Thyroid gland (tissue), 4 donors: ENCODE data around the gene ZNF474. TPM values are rescaled to one million over a fixed set of nuclear protein-coding genes. Genes with fewer than 3 reads are reported as not detected.

Experiments
- DNase-seq, 2 donors: peaks; one replicate each; pipeline ENCODE4 v3.0.0-alpha.2; 2019
- H3K27ac ChIP-seq, 3 donors: fragments of 200-600 bp; sonication (generic); 1 replicate in 2 of 3; 2 replicates in 1 of 3; pipeline ENCODE4 v1.5.1; 2016 to 2019; ENCODE audit warnings: mild to moderate bottlenecking in 1 of 3, moderate library complexity in 1 of 3
- H3K27me3 ChIP-seq: fragments of 200-600 bp; sonication (generic); one replicate; pipeline ENCODE4 v1.5.1; 2019
- H3K36me3 ChIP-seq, 2 donors: fragments of 200-600 bp; sonication (generic); one replicate each; pipeline ENCODE4 v1.5.1; 2016 to 2019
- H3K4me1 ChIP-seq, 2 donors: fragments of 200-600 bp; sonication (generic); one replicate each; pipeline ENCODE4 v1.5.1; 2017 to 2019
- H3K4me3 ChIP-seq, 3 donors: fragments of 200-600 bp; sonication (generic); replicated peaks in 1 of 3; 1 replicate in 2 of 3; 2 replicates in 1 of 3; pipeline ENCODE4 v1.5.1; 2016; ENCODE audit warnings: mild to moderate bottlenecking in 1 of 3
- H3K9me3 ChIP-seq: fragments of 200-600 bp; sonication (generic); one replicate; pipeline ENCODE4 v1.5.1; 2017
- POLR2A ChIP-seq, 2 donors: fragments of 450-650 bp; IDR thresholded peaks; one replicate each; pipeline ENCODE4 v1.6.1; 2017; ENCODE audit warnings: antibody characterized with exemption in 2 of 2, mild to moderate bottlenecking in 2 of 2, moderate library complexity in 1 of 2
- WGBS, 2 donors: methylation state at CpG; one replicate each; pipeline ENCODE4 v1.1.5; 2017; 5-methylcytosine and 5-hydroxymethylcytosine counted together
- intact Hi-C: fragments of 100-400 bp; cut with DNase I; formaldehyde crosslinking; loops from one replicate; pipeline ENCODE4 v1.15.1; 2023
- total RNA-seq, 4 donors: library from RNA; depleted of rRNA; stranded (reverse); fragments of >200 nt; gene quantifications; one replicate each; pipeline ENCODE4 v1.2.3, GENCODE V29; 2016
- TF ChIP-seq, protein P1 (sequence below), 6 experiments: fragments of 200-600 bp in 3 of 6; fragments of 450-650 bp in 3 of 6; sonication (generic) in 3 of 6; IDR thresholded peaks; one replicate each; pipeline ENCODE4 v1.5.1; 2016 to 2019; ENCODE audit warnings: antibody characterized with exemption in 6 of 6, mild to moderate bottlenecking in 2 of 6, inconsistent platforms in 1 of 6, moderate library complexity in 1 of 6

ZNF474 gene
- 1 to 10 TPM in 1 of 4 donors, under 1 TPM in 2, not detected in 1; 0.33 to 1.5 (median 0.54) TPM for total RNA-seq

DNA sequence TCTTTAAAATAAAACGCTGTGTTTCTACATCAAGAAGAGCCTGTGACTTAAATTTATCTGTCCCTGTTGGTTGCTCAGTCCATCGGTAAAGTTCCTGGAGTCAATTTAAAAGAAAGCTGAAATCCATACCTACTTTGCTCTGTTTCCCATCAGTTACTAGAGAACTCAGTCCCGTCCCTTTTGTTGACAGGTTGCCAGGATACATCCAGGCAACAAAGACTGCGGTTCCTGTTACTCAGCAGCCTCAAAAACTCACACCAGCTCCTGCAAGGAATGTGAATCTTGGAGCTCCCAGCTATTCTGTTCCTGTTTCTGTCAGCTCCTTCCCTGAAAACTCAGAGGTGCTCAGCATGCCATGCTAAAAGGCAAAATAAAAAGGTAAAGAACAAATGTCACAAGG, at the start of gene ZNF474:
ZNF474 (plus strand) TSS at position 241 of the 400 bp plus-strand sequence. CDS start 22,445 bp downstream, outside the sequence.
- intact Hi-C loops, result no loop called here
- Histone ChIP-seq H3K27me3 (no peaks in the 10 kb centered on the region), H3K36me3 (no peaks in the 10 kb centered on the region), H3K4me3 (no peak within 1 kb of the TSS), H3K4me1 (no peaks in the 10 kb centered on the region), H3K9me3 (no peaks in the 10 kb centered on the region), H3K27ac (no peak within 1 kb of the TSS)
- no peak for TF ChIP-seq POLR2A (IDR thresholded peaks at IDR 0.05)
- TF ChIP-seq, protein P1, sequence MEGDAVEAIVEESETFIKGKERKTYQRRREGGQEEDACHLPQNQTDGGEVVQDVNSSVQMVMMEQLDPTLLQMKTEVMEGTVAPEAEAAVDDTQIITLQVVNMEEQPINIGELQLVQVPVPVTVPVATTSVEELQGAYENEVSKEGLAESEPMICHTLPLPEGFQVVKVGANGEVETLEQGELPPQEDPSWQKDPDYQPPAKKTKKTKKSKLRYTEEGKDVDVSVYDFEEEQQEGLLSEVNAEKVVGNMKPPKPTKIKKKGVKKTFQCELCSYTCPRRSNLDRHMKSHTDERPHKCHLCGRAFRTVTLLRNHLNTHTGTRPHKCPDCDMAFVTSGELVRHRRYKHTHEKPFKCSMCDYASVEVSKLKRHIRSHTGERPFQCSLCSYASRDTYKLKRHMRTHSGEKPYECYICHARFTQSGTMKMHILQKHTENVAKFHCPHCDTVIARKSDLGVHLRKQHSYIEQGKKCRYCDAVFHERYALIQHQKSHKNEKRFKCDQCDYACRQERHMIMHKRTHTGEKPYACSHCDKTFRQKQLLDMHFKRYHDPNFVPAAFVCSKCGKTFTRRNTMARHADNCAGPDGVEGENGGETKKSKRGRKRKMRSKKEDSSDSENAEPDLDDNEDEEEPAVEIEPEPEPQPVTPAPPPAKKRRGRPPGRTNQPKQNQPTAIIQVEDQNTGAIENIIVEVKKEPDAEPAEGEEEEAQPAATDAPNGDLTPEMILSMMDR (IDR thresholded peaks at IDR 0.05), result no peak
- 32 to 33% methylated on average over 4 of the region's 4 CpGs for WGBS, 2 donors
- DNase-seq, result peak; percentile 44 to 45

DNA sequence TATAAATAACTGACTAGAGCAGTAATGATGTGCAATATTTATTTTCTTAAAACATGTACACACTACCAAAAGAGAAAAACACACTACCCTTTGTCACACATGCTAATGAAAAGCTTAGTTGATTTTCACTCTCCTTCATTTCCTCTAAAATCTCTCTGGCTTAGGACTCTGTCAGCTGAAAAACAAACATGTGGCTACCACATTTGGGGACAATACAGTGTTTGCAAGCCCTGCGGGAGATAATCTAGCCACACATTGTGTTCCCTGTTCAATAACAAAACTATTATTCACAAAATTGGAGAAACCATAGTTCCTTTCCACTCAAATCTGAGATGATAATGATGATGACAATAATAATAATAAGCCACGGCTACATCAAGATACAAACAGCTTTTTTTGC, 47.8 kb upstream of the ZNF474 start:
- H3K27ac ChIP-seq, result no peak overlapping the region
- H3K4me1 ChIP-seq, result peaks cover 5 to 8% of the 10 kb centered on the region in 2 donors
- no peaks in the 10 kb centered on the region for H3K36me3 ChIP-seq
- TF ChIP-seq, protein P1 (IDR thresholded peaks at IDR 0.05), result no peak
- TF ChIP-seq POLR2A (IDR thresholded peaks at IDR 0.05), result no peak
- H3K27me3 ChIP-seq, result no peaks in the 10 kb centered on the region
- intact Hi-C loops, result no loop called here
- WGBS, 2 donors, result 86 to 89% methylated on average over 2 of the region's 2 CpGs
- no peak overlapping the region for H3K4me3 ChIP-seq
- DNase-seq, result no peak
- no peaks in the 10 kb centered on the region for H3K9me3 ChIP-seq

DNA sequence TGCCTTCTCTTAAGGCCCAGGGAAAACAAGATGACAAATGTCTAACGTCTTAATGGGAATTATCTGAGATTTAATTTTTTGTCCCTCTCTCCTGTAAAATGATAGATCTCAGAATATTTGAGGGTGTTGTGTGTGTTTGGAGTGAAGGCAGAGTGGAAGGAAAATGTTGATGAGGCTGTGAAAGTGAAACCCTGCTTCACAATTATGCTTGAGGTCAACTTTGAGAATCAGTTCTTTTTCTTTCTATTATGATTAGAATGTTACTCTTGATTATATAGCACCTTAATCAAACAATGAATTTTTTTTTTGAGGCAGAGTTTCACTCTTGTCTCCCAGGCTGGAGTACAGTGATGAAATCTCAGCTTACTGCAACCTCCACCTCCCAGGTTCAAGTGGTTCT, 45.8 kb upstream of the ZNF474 start:
- no peaks in the 10 kb centered on the region for H3K36me3 ChIP-seq
- intact Hi-C loops, result no loop called here
- no peaks in the 10 kb centered on the region for H3K27me3 ChIP-seq
- no peaks in the 10 kb centered on the region for H3K9me3 ChIP-seq
- H3K4me3 ChIP-seq, result no peak overlapping the region
- TF ChIP-seq, protein P1 (IDR thresholded peaks at IDR 0.05), result no peak
- TF ChIP-seq POLR2A (IDR thresholded peaks at IDR 0.05), result no peak
- no peak overlapping the region for H3K27ac ChIP-seq
- peaks cover under 1 to 2% of the 10 kb centered on the region in 2 donors for H3K4me1 ChIP-seq
- 86 to 97% methylated on average over 1 of the region's 1 CpG for WGBS, 2 donors
- no peak for DNase-seq

DNA sequence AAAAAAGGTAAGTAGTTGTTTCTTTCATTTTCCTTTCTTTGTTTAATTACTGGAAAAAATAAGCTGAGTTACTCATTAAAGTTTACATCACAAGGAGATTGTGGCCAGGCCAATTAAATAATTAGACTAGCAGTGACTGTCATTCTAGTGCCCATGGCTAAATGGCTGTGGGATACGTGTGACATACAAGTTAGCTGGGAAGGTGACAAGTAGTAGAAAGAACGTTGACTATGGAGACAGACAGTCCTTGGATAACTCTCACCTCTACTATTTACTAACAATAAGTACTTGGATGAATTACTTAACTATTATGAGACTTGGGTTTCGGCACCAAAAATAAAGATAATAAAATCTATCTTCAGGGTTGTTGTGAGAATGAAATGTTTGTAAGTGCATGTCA, 44.3 kb upstream of the ZNF474 start:
- 87 to 90% methylated on average over 3 of the region's 3 CpGs for WGBS, 2 donors

More for the DNA sequence above, 44.3 kb upstream of the ZNF474 start:
- TF ChIP-seq POLR2A (IDR thresholded peaks at IDR 0.05), result no peak
- TF ChIP-seq, protein P1 (IDR thresholded peaks at IDR 0.05), result no peak
- intact Hi-C loops, result no loop called here
- Histone ChIP-seq H3K27ac (no peak overlapping the region), H3K27me3 (no peaks in the 10 kb centered on the region), H3K4me1 (no peaks in the 10 kb centered on the region), H3K9me3 (no peaks in the 10 kb centered on the region), H3K4me3 (no peak overlapping the region), H3K36me3 (no peaks in the 10 kb centered on the region)
- DNase-seq, result no peak
